SW 1271 (cell line): ENCODE data around the gene WDR43.

ENCODE experiments used
- DNase-seq, 2 experiments: peaks; one replicate each; lab custom pipeline; 2025; lab: John Stamatoyannopoulos, UW

The WDR43 gene

DNA sequence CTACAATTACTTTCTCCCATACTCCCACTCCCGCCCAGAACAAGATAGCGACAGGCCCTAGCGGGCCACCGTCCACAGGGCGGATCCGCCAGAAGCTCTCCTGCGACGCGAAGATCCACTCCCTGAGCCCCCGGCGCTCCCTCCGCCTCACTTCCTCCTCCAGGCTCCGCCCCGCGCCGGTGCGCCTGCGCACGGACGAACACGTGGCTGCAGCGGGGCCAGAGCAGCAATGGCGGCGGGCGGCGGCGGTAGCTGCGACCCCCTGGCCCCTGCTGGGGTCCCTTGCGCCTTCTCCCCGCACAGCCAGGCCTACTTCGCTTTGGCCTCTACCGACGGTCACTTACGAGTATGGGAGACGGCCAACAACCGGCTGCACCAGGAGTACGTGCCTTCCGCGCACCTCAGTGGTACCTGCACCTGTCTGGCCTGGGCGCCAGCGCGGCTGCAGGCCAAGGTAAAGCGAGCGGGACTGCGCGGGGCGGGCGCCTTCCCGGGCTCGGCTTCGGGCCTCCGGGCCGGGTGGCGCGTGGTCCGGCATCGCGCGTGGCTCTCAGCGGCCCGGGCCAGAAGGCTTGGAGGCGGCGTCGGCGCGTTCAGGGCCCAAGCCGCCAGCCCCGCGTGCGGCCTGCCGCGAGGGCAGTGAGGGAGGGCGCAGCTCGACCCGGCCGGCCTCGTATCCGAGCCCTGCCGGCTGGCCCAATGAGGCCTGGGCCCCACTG lies at the start of gene WDR43:
Gene WDR43, plus strand, starts transcription at position 198 of the 719 bp plus-strand sequence. Its CDS starts 32 bp downstream, at position 230.
- DNase-seq, result peak; percentile 98 to 100

DNA sequence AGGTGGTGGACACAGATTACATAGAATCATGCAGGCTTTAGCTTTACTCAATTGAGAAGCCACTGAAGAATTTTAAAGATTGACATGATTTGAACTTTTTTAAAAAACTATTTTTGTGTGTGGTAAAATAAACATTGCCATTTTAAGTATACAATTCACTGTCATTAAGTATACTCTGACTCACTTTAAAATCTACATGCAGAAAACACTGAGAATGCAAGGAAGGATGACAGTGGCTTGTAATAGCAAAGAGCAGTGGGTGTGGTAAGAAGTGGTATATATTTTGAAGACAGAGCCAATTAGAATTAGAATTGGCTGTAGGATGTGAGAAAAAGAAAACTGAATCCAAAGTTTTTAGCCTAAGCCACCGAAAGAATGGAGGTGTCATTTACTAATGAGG lies 39.3 kb upstream of the WDR43 start:
- no peak for DNase-seq

GRCh38 chr2:28855977-28856376 lies 38.5 kb upstream of the WDR43 start:
- DNase-seq, result no peak

DNA sequence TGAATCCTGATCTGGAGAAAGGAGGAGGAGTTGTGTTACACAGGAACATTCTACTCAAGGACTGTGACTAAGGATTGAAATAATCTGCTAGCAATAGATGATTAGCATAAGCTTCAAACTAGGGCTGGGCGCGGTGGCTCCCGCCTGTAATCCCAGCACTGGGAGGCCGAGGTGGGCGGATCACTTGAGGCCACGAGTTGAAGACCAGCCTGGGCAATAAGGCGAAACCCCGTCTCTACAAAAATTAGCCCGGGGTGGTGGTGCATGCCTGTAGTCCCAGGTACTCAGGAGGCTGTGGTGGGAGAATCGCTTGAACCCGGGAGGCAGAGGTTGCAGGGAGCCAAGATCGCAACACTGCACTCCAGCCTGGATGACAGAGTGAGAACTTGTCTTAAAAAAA lies 25.9 kb upstream of the WDR43 start:
- DNase-seq, result no peak

DNA sequence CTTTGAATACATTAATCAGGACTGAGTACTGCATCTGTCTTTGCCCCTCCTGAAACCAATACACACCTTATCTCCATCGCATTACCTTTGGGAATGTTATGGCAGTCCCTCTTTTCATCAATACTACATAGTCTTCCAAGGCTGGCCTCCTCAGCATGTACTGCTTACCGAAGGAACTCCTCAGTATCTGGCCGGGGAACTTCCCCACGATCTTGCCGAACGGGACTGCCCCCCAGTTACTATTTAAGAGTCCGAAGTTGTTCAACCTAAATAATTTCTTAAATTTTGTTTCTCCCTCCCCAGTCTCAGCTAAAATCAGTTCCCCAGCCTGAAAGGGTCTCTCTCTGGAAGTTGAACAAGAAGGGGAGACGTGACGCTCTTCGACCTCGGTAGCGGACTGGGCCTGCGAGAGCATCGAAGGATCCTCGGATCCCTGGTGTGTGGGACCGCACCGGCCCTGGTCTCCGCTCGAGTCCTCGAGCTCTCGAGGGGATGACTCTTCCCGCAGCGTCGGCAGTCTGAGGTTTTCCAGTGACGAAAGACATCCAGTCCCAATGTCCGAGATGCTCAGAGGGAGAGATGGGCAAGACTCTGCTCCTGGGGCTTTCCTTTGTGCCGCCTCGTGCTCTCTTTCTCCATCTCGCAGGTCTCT lies 24.8 kb upstream of the WDR43 start:
- DNase-seq, result no peak

- peak; percentile 93 to 98 for DNase-seq
Measured at GRCh38 chr2:28870146-28870891, 24.1 kb upstream of the WDR43 start, which contains the start of gene TRMT61B. TRMT61B (minus strand) TSS chr2:28870309; CDS start chr2:28870277, 32 bp downstream.

DNA sequence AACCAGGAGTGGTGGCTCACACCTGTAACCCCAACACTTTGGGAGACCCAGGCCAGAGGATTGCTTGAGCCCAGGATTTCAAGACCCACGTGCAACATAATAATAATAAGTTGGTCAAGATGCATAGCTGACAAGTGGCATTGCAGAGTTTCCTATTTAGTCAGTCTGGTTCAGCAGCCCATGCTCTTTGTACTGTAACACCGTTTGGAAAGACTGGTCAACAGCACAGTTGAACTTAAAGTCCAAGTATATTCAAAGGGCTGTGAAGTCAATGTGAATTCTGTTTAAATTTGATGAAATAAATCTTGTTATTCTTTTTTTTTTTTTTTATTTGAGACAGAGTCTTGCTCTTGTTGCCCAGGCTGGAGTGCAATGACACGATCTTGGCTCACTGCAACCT lies 22.8 kb upstream of the WDR43 start:
- no peak for DNase-seq

GRCh38 chr2:28880193-28880592 lies 14.3 kb upstream of the WDR43 start:
- DNase-seq, result no peak

DNA sequence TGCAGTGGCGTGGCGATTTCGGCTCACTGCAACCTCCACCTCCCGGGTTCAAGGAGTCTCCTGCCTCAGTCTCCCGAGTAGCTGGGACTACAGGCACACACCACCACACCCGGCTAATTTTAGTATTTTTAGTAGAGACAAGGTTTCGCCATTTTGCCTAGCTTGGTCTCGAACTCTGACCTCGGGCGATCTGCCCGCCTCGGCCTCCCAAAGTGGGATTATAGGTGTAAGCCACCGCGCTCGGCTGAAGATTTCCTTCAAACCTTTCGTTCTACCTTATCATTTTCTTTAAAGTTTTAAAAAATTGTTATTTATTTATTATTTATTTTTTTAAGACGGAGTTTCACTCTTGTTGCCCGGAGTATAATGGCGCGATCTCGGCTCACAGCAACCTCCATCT lies 979 bp upstream of the WDR43 start:
- DNase-seq, result no peak

- DNase-seq, result peak in 1 of 2 experiments; percentile 43
Measured at GRCh38 chr2:28895189-28895893, 874 bp downstream of the WDR43 start.

DNA sequence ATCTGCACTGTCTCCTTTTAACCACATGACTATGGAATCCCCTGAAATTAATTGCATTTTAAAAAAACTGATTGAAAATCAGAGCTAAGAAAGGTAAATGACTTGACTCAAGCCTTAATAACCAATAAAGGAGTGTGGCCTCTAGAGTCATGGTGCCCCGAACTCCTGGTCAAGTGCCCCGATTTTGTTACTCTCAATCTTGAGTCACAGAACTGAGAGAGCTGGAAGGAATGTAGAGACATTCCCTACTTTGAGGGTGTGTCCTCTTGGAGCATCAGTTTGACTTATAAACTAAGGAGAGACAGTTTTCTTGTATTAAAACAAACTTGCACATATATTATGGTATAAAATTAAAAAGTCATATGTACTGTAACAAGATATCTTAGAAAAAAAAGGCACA lies 2.4 kb downstream of the WDR43 start:
- peak in 1 of 2 experiments; percentile 20 for DNase-seq

DNA sequence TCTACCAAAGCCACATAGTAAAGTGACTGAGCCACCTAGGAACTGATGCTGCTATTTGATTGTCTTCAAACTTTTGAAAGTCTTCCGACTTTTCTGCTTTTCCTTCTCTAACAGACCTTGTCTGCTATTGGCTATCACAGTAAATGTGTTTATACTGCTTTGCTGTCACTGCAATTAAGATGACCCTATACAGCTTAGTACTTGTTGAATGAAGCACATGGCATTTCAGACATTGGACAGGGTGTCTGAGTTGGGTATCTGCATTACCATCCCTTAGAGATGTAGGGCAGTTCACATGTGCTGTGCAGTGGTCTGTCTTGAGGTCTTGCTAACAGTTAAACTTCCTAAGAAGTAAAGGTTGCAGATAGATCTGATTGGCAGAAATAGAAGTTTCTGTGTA lies 3.6 kb downstream of the WDR43 start:
- DNase-seq, result no peak

- DNase-seq, result no peak
Measured at GRCh38 chr2:28901202-28901601, 6.7 kb downstream of the WDR43 start.

DNA sequence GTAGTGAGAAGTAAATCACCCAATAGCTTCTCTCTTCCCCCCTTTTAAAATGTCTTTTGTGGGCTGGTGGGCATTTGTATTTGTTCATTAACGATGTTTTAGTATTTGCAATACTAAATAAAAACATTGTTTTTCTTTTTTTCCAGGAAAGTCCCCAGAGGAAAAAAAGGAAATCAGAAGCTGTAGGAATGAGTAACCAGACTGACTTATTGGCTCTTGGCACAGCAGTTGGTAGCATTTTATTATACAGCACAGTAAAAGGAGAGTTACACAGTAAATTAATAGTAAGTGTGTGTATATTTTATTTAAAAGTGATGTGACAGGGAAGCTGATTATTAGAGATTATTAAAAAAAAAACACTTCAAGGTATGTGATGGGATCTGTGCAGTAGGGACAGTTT lies 7.4 kb downstream of the WDR43 start:
- DNase-seq, result no peak

DNA sequence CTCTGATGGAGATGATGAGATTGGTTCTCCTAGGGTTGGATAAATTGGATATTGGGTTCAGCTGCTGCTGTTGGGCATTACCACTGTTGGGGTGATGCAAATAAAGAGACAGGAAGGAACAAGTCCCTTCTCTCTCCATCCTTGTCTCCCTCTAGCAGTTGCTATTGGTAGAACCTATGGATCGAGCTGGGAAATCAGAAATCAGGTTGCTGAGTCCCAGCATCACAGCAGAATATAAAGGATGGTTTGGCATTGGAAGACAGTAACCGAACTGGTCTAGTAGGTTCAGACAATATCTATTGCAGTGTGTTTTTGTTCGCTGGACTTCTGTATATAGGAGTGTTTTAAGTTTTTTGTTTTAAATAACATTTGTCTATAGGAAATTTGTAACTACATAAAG lies 8.1 kb downstream of the WDR43 start:
- DNase-seq, result no peak

DNA sequence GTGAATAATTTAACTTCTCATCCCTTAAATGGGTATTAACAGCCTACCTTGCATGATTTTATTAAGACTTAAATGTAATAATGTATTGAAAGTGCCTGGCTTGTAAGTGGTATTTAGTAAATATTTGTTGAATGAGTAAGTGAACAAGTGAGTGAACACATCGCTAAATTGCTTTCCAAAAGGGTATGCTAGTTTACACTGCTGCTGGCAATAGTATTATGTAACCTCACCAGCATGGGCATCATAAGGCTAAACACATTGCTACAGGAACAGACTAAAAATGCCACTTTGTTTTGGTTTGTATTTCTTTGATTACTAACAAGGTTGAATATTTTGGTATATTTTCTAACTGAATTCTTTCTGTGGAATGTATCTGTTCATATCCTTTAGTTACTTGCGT lies 9.8 kb downstream of the WDR43 start:
- DNase-seq, result peak in 1 of 2 experiments; percentile 28

- DNase-seq, result no peak
Measured at GRCh38 chr2:28904802-28905457, 10.5 kb downstream of the WDR43 start.

DNA sequence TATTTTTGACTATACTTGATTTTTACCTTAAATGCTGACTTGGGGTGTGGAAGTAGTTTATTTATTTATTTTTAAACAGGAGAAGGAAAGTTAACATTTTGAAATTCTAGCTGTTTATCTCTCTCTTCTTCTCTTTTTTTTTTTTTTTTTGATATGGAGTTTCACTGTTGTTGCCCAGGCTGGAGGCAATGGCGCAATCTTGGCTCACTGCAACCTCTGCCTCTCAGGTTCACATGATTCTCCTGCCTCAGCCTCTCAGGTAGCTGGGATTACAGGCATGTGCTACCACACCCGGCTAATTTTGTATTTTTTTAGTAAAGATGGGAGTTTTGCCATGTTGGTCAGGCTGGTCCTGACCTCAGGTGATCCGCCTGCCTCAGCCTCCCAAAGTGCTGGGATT lies 11.1 kb downstream of the WDR43 start:
- no peak for DNase-seq

GRCh38 chr2:28906376-28906775 lies 11.9 kb downstream of the WDR43 start:
- DNase-seq, result no peak

GRCh38 chr2:28906821-28907220 lies 12.4 kb downstream of the WDR43 start:
- no peak for DNase-seq

DNA sequence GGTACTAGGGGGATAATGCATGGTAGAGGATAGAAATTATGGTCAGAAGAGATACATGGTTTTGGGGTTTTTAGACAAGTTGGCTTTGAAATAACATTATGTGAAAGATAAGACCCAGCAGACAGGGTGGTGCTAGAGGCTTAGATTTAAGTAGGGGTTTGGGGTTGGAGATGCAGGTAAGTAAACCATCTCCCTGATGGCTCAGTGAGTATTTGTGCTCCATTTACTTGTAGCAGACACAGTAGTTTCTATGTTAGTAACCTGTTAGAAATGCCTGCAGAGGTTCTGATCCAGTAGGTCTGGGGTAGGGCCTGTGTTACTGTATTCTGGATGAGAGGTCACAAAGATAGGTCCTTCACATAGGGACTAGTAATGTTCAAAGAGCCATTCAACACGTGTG lies 13.7 kb downstream of the WDR43 start:
- no peak for DNase-seq
